Measurements from ENCODE around the gene CACNA2D4.

DNA sequence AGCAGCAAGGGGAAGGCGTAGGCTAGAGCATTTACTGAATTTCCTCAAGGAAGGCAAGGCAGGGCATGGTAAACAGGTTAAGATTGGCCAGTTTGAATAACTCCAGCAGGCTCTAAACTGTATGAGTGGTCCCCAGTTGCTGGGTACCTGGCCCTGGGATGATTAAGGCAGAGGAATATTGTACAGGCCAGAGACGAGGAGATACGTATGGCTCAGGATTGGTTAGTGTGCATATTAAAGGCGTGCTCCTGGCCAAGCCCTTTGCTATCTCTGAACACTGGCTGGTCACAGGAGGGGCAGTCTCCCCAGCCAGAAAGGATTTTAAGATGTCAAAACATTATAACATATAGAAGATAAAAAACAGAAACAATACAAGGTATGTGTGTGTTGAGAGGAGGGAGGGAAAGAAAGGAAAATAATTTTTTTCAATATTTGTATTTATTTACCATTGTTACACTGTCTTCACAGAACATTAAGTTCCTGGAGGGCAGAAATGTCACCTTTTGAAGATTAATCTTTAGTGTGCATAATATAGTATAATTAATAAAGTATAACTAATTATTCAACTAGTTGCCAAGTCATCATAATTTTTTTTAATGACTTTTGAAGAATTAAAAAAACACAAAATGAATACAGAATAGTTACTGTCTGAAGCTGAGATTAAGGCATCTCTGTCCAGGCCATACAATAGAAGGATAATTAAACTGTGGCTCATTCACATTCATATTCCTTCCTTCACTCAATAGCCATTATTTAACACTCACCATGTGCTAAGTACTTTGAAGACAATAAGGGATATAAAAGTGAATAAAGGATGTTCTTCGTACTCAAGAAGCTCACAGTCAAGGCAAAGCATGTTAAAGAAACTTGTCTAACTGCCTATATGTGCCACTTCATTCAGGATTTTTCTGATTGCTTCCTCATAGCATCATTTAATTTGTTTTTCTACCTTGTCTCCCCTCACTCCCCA is 43.9 kb upstream of the CACNA2D4 start:
- TF ChIP-seq, protein P1, sequence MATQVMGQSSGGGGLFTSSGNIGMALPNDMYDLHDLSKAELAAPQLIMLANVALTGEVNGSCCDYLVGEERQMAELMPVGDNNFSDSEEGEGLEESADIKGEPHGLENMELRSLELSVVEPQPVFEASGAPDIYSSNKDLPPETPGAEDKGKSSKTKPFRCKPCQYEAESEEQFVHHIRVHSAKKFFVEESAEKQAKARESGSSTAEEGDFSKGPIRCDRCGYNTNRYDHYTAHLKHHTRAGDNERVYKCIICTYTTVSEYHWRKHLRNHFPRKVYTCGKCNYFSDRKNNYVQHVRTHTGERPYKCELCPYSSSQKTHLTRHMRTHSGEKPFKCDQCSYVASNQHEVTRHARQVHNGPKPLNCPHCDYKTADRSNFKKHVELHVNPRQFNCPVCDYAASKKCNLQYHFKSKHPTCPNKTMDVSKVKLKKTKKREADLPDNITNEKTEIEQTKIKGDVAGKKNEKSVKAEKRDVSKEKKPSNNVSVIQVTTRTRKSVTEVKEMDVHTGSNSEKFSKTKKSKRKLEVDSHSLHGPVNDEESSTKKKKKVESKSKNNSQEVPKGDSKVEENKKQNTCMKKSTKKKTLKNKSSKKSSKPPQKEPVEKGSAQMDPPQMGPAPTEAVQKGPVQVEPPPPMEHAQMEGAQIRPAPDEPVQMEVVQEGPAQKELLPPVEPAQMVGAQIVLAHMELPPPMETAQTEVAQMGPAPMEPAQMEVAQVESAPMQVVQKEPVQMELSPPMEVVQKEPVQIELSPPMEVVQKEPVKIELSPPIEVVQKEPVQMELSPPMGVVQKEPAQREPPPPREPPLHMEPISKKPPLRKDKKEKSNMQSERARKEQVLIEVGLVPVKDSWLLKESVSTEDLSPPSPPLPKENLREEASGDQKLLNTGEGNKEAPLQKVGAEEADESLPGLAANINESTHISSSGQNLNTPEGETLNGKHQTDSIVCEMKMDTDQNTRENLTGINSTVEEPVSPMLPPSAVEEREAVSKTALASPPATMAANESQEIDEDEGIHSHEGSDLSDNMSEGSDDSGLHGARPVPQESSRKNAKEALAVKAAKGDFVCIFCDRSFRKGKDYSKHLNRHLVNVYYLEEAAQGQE (IDR thresholded peaks at IDR 0.05; ENCODE audit: borderline replicate concordance in 1 of 2, low read depth in 1 of 2, low read length in 2 of 2): no peak
- TF ChIP-seq EP300 (IDR thresholded peaks at IDR 0.05; ENCODE audit: low read depth in 2 of 2, low read length in 2 of 2) (no peak), EP300 (CRISPR knock-in tag; IDR thresholded peaks at IDR 0.05; ENCODE audit: borderline replicate concordance) (no peak), TAF1 (CRISPR knock-in tag; IDR thresholded peaks at IDR 0.05) (no peak), GABPA (IDR thresholded peaks at IDR 0.05; ENCODE audit: low read depth, low read length) (no peak), GABPA (CRISPR knock-in tag; IDR thresholded peaks at IDR 0.05; ENCODE audit: low read depth) (no peak), ZNF672 (CRISPR knock-in tag; IDR thresholded peaks at IDR 0.05) (no peak), ZKSCAN8 (CRISPR knock-in tag; IDR thresholded peaks at IDR 0.05; ENCODE audit: borderline replicate concordance) (no peak)
- TF ChIP-seq, protein P2, sequence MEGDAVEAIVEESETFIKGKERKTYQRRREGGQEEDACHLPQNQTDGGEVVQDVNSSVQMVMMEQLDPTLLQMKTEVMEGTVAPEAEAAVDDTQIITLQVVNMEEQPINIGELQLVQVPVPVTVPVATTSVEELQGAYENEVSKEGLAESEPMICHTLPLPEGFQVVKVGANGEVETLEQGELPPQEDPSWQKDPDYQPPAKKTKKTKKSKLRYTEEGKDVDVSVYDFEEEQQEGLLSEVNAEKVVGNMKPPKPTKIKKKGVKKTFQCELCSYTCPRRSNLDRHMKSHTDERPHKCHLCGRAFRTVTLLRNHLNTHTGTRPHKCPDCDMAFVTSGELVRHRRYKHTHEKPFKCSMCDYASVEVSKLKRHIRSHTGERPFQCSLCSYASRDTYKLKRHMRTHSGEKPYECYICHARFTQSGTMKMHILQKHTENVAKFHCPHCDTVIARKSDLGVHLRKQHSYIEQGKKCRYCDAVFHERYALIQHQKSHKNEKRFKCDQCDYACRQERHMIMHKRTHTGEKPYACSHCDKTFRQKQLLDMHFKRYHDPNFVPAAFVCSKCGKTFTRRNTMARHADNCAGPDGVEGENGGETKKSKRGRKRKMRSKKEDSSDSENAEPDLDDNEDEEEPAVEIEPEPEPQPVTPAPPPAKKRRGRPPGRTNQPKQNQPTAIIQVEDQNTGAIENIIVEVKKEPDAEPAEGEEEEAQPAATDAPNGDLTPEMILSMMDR (CRISPR knock-in tag; IDR thresholded peaks at IDR 0.05): no peak
- TF ChIP-seq, protein P3, sequence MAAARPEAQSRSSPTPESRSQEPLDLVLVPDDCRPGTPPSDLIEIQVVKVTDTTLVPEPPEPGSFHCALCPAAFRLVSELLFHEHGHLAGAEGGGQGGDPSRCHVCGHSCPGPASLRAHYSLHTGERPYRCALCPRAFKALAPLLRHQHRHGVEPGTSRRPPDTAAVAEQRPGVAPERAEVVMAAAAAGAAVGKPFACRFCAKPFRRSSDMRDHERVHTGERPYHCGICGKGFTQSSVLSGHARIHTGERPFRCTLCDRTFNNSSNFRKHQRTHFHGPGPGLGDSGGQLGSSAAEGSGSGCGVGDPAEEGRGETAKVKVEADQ (CRISPR knock-in tag; IDR thresholded peaks at IDR 0.05; ENCODE audit: borderline replicate concordance): no peak
